ENCODE data around the gene FAM184B.
A peak's percentile ranks its signal among the peaks of the same experiment; 100 is the strongest.
"Not testable (repeated sequence)": the region's sequence is repeated elsewhere in the genome, so short reads cannot be mapped to it uniquely, and the experiment has no call there.

FAM184B gene

GRCh38 chr4:17681281-17682221 lies 99.9 kb downstream of the FAM184B start:
- DNase-seq (ENCODE audit: low spot score): no peak

GRCh38 chr4:17680559-17681280 lies 100.7 kb downstream of the FAM184B start:
- DNase-seq (ENCODE audit: low spot score): no peak

- DNase-seq (ENCODE audit: low spot score): peak; percentile 3
These were observed 111.0 kb downstream of the FAM184B start for GRCh38 chr4:17670423-17670822.

- no peak for DNase-seq (ENCODE audit: low spot score)
These were observed 113.7 kb downstream of the FAM184B start for GRCh38 chr4:17667653-17668201.

GRCh38 chr4:17667253-17667652 lies 114.2 kb downstream of the FAM184B start:
- DNase-seq (ENCODE audit: low spot score): no peak

GRCh38 chr4:17665852-17666251 lies 115.6 kb downstream of the FAM184B start:
- no peak for DNase-seq (ENCODE audit: low spot score)

GRCh38 chr4:17665346-17665745 lies 116.1 kb downstream of the FAM184B start:
- DNase-seq (ENCODE audit: low spot score): no peak

- DNase-seq (ENCODE audit: low spot score): no peak
These were observed 116.7 kb downstream of the FAM184B start for GRCh38 chr4:17664755-17665154.

GRCh38 chr4:17662694-17663093 lies 118.7 kb downstream of the FAM184B start:
- no peak for DNase-seq (ENCODE audit: low spot score)

- not testable (repeated sequence) for DNase-seq (ENCODE audit: low spot score)
These were observed 122.2 kb downstream of the FAM184B start for GRCh38 chr4:17659196-17659595.

- DNase-seq (ENCODE audit: low spot score): no peak
These were observed 123.6 kb downstream of the FAM184B start for GRCh38 chr4:17657849-17658248.

GRCh38 chr4:17657090-17657489 lies 124.3 kb downstream of the FAM184B start:
- no peak for DNase-seq (ENCODE audit: low spot score)

- no peak for DNase-seq (ENCODE audit: low spot score)
These were observed 126.7 kb downstream of the FAM184B start for GRCh38 chr4:17654701-17655100.

- DNase-seq (ENCODE audit: low spot score): no peak
These were observed 131.0 kb downstream of the FAM184B start for GRCh38 chr4:17650406-17650805.

- DNase-seq (ENCODE audit: low spot score): no peak
These were observed 133.5 kb downstream of the FAM184B start for GRCh38 chr4:17647927-17648326.

- DNase-seq (ENCODE audit: low spot score): no peak
These were observed 134.1 kb downstream of the FAM184B start for GRCh38 chr4:17647176-17647806.

- DNase-seq (ENCODE audit: low spot score): no peak
These were observed 134.7 kb downstream of the FAM184B start for GRCh38 chr4:17646693-17647092.

- no peak for DNase-seq (ENCODE audit: low spot score)
These were observed 139.0 kb downstream of the FAM184B start for GRCh38 chr4:17642398-17642783.

- no peak for DNase-seq (ENCODE audit: low spot score)
These were observed 142.3 kb downstream of the FAM184B start for GRCh38 chr4:17639136-17639535.

GRCh38 chr4:17636696-17637622 lies 144.5 kb downstream of the FAM184B start:
- peak; percentile 83 for DNase-seq (ENCODE audit: low spot score)

- DNase-seq (ENCODE audit: low spot score): no peak
These were observed 145.1 kb downstream of the FAM184B start for GRCh38 chr4:17636341-17636695.
